SK-N-SH treated with all-trans-retinoic acid at 6 μM for 48 hours (cell line): ENCODE measurements around the gene TAOK1.

ENCODE experiments used
- TF ChIP-seq, protein P1 (sequence below): fragments of 250-450 bp; sonication (Bioruptor Pico); IDR thresholded peaks from 2 replicates; pipeline ENCODE4 v1.8.0; 2020; ENCODE audit warnings: mild to moderate bottlenecking, moderate library complexity, borderline replicate concordance
- TF ChIP-seq, protein P2 (sequence below): fragments of 250-450 bp; sonication (Bioruptor Pico); IDR thresholded peaks from 2 replicates; pipeline ENCODE4 v1.5.1; 2020; ENCODE audit warnings: low read depth, mild to moderate bottlenecking, moderate library complexity

DNA sequence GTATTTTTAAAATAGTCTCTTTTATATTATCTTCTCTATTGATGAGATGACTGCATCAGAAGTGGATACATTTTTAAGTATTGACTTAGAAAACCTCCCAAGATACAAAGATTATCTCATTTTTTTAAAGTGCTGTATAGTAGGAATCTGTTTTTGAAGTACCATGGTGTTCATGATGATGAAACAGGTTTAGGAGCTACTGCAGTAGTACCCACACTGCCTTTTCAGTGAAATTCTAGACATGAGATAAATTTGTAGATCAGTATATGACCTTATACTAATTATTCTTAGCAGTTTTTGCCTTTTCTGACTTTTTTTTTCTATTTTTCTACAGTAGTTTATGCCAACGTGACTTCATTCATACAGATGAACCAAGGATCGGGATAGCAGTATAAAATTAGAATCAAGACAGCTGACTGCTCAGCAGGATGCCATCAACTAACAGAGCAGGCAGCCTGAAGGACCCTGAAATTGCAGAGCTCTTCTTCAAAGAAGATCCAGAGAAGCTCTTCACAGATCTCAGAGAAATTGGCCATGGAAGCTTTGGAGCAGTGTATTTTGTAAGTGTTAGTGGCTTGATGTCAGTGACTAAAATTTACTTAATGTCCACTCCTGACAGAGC lies 61.1 kb downstream of the TAOK1 start:
- TF ChIP-seq, protein P1, sequence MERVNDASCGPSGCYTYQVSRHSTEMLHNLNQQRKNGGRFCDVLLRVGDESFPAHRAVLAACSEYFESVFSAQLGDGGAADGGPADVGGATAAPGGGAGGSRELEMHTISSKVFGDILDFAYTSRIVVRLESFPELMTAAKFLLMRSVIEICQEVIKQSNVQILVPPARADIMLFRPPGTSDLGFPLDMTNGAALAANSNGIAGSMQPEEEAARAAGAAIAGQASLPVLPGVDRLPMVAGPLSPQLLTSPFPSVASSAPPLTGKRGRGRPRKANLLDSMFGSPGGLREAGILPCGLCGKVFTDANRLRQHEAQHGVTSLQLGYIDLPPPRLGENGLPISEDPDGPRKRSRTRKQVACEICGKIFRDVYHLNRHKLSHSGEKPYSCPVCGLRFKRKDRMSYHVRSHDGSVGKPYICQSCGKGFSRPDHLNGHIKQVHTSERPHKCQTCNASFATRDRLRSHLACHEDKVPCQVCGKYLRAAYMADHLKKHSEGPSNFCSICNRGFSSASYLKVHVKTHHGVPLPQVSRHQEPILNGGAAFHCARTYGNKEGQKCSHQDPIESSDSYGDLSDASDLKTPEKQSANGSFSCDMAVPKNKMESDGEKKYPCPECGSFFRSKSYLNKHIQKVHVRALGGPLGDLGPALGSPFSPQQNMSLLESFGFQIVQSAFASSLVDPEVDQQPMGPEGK (CRISPR knock-in tag): no peak
- TF ChIP-seq, protein P2, sequence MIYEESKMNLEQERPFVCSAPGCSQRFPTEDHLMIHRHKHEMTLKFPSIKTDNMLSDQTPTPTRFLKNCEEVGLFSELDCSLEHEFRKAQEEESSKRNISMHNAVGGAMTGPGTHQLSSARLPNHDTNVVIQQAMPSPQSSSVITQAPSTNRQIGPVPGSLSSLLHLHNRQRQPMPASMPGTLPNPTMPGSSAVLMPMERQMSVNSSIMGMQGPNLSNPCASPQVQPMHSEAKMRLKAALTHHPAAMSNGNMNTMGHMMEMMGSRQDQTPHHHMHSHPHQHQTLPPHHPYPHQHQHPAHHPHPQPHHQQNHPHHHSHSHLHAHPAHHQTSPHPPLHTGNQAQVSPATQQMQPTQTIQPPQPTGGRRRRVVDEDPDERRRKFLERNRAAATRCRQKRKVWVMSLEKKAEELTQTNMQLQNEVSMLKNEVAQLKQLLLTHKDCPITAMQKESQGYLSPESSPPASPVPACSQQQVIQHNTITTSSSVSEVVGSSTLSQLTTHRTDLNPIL (CRISPR knock-in tag): no peak
